SW480 (cell line): ENCODE measurements around the gene PRPF6.
"Not testable (repeated sequence)": the region's sequence is repeated elsewhere in the genome, so short reads cannot be mapped to it uniquely, and the experiment has no call there.

Source experiments
- DNase-seq: peaks from one replicate; pipeline ENCODE4 v3.0.0-alpha.2; 2016; ENCODE audit warnings: low spot score

The PRPF6 gene

GRCh38 chr20:63973636-63974401, 7.1 kb upstream of the PRPF6 start:
- DNase-seq = peak; percentile 86

GRCh38 chr20:63974402-63975200, 6.3 kb upstream of the PRPF6 start:
- DNase-seq = no peak

- not testable (repeated sequence) for DNase-seq
These were observed 4.4 kb upstream of the PRPF6 start for GRCh38 chr20:63976511-63976910.

- DNase-seq = no peak
These were observed 3.8 kb upstream of the PRPF6 start for GRCh38 chr20:63976980-63977738.

- peak; percentile 73 for DNase-seq
These were observed 3.1 kb upstream of the PRPF6 start for GRCh38 chr20:63977739-63978276.

- peak; percentile 88 for DNase-seq
These were observed 2.4 kb upstream of the PRPF6 start for GRCh38 chr20:63978319-63979228.

- DNase-seq = no peak
These were observed 1.7 kb upstream of the PRPF6 start for GRCh38 chr20:63979229-63979556.

- DNase-seq = peak; percentile 64
These were observed 1.2 kb upstream of the PRPF6 start, which contains the start of gene SAMD10 for GRCh38 chr20:63979557-63980316. TSS of gene SAMD10 (minus strand) at chr20:63979642. CDS start at chr20:63979467, 175 bp downstream.

- no peak for DNase-seq
These were observed 571 bp upstream of the PRPF6 start for GRCh38 chr20:63980317-63980805.

GRCh38 chr20:63982937-63983336, 2.0 kb downstream of the PRPF6 start:
- no peak for DNase-seq

- DNase-seq = no peak
These were observed 20.0 kb downstream of the PRPF6 start for GRCh38 chr20:64000906-64001305.

- DNase-seq = peak; percentile 76
These were observed 20.7 kb downstream of the PRPF6 start for GRCh38 chr20:64001607-64002011.

- peak; percentile 54 for DNase-seq
These were observed 23.2 kb downstream of the PRPF6 start for GRCh38 chr20:64003960-64004725.

- no peak for DNase-seq
These were observed 24.5 kb downstream of the PRPF6 start for GRCh38 chr20:64005394-64005793.

GRCh38 chr20:64006490-64006889, 25.6 kb downstream of the PRPF6 start:
- no peak for DNase-seq

GRCh38 chr20:64006902-64007301, 26.0 kb downstream of the PRPF6 start:
- no peak for DNase-seq

- DNase-seq = no peak
These were observed 29.0 kb downstream of the PRPF6 start for GRCh38 chr20:64009811-64010387.

GRCh38 chr20:64010711-64011237, 29.8 kb downstream of the PRPF6 start:
- no peak for DNase-seq

- DNase-seq = no peak
These were observed 30.4 kb downstream of the PRPF6 start for GRCh38 chr20:64011366-64011779.
